Measurements from ENCODE around the gene MYO15B. TPM values are rescaled to one million over a fixed set of nuclear protein-coding genes. Genes with fewer than 3 reads are reported as not detected.
"Not testable (repeated sequence)": the region's sequence is repeated elsewhere in the genome, so short reads cannot be mapped to it uniquely, and the experiment has no call there.

The MYO15B gene
- total RNA-seq, 2 donors from 2014 or later, result 38.4 to 45.0 TPM

GRCh38 chr17:75590314-75590761 lies 2.7 kb downstream of the MYO15B start:
- Mint-ChIP-seq H3K9me3 (no peaks in the 10 kb centered on the region), H3K27ac (no peak overlapping the region), H3K36me3 (no peaks in the 10 kb centered on the region)
- no peak for ATAC-seq
- DNase-seq (ENCODE audit: low spot score in 2 of 2), result no peak

GRCh38 chr17:75590849-75591721 lies 3.5 kb downstream of the MYO15B start:
- H3K36me3 Mint-ChIP-seq, result no peaks in the 10 kb centered on the region
- H3K27ac Mint-ChIP-seq, result peak overlapping the region in 1 of 2 donors; percentile 6
- no peaks in the 10 kb centered on the region for H3K9me3 Mint-ChIP-seq
- DNase-seq (ENCODE audit: low spot score in 2 of 2), result no peak
- ATAC-seq, result no peak

GRCh38 chr17:75591722-75592302 lies 4.2 kb downstream of the MYO15B start:
- no peak overlapping the region for H3K27ac Mint-ChIP-seq
- ATAC-seq, result no peak
- H3K36me3 Mint-ChIP-seq, result no peaks in the 10 kb centered on the region
- no peak for DNase-seq (ENCODE audit: low spot score in 2 of 2)
- no peaks in the 10 kb centered on the region for H3K9me3 Mint-ChIP-seq

- no peaks in the 10 kb centered on the region for H3K9me3 Mint-ChIP-seq
- no peak for ATAC-seq
- H3K36me3 Mint-ChIP-seq, result no peaks in the 10 kb centered on the region
- no peak for DNase-seq (ENCODE audit: low spot score in 2 of 2)
- H3K27ac Mint-ChIP-seq, result no peak overlapping the region
Measured at GRCh38 chr17:75592348-75593020, 4.9 kb downstream of the MYO15B start.

- not testable (repeated sequence) for DNase-seq (ENCODE audit: low spot score in 2 of 2); H3K36me3 Mint-ChIP-seq; ATAC-seq; H3K27ac Mint-ChIP-seq; H3K9me3 Mint-ChIP-seq
Measured at GRCh38 chr17:75593430-75593829, 5.8 kb downstream of the MYO15B start.

GRCh38 chr17:75594499-75595283 lies 7.1 kb downstream of the MYO15B start:
- ATAC-seq (no peak), DNase-seq (ENCODE audit: low spot score in 2 of 2) (no peak)
- Mint-ChIP-seq H3K9me3 (no peaks in the 10 kb centered on the region), H3K27ac (no peak overlapping the region), H3K36me3 (no peaks in the 10 kb centered on the region)

- Mint-ChIP-seq H3K9me3 (no peaks in the 10 kb centered on the region), H3K27ac (no peak overlapping the region), H3K36me3 (no peaks in the 10 kb centered on the region)
- ATAC-seq (no peak), DNase-seq (ENCODE audit: low spot score in 2 of 2) (no peak)
Measured at GRCh38 chr17:75595284-75595919, 7.8 kb downstream of the MYO15B start.

GRCh38 chr17:75595920-75596313 lies 8.3 kb downstream of the MYO15B start:
- Mint-ChIP-seq H3K9me3 (no peaks in the 10 kb centered on the region), H3K36me3 (no peaks in the 10 kb centered on the region), H3K27ac (no peak overlapping the region)
- ATAC-seq (no peak), DNase-seq (ENCODE audit: low spot score in 2 of 2) (no peak)

GRCh38 chr17:75596320-75597087 lies 8.9 kb downstream of the MYO15B start:
- no peak overlapping the region for H3K27ac Mint-ChIP-seq
- no peaks in the 10 kb centered on the region for H3K36me3 Mint-ChIP-seq
- no peaks in the 10 kb centered on the region for H3K9me3 Mint-ChIP-seq
- DNase-seq (ENCODE audit: low spot score in 2 of 2) (no peak), ATAC-seq (no peak)

- peak; percentile 80 to 81 for ATAC-seq
- H3K36me3 Mint-ChIP-seq, result no peaks in the 10 kb centered on the region
Measured at GRCh38 chr17:75601057-75601987, 13.7 kb downstream of the MYO15B start.

GRCh38 chr17:75602644-75603043 lies 15.0 kb downstream of the MYO15B start:
- Mint-ChIP-seq H3K27ac (no peak overlapping the region), H3K36me3 (no peaks in the 10 kb centered on the region), H3K9me3 (no peaks in the 10 kb centered on the region)
- no peak for ATAC-seq
- no peak for DNase-seq (ENCODE audit: low spot score in 2 of 2)

More at GRCh38 chr17:75601057-75601987, 13.7 kb downstream of the MYO15B start:
- peak in 1 of 2 donors; percentile 78 for DNase-seq (ENCODE audit: low spot score in 2 of 2)
- H3K27ac Mint-ChIP-seq, result no peak overlapping the region
- H3K9me3 Mint-ChIP-seq, result no peaks in the 10 kb centered on the region

- no peaks in the 10 kb centered on the region for H3K36me3 Mint-ChIP-seq
- H3K27ac Mint-ChIP-seq, result peak overlapping the region in 1 of 2 donors; percentile 31
- no peak for DNase-seq (ENCODE audit: low spot score in 2 of 2)
- ATAC-seq, result no peak
- H3K9me3 Mint-ChIP-seq, result no peaks in the 10 kb centered on the region
Measured at GRCh38 chr17:75603123-75603522, 15.5 kb downstream of the MYO15B start.

- Mint-ChIP-seq H3K27ac (no peak overlapping the region), H3K36me3 (no peaks in the 10 kb centered on the region), H3K9me3 (no peaks in the 10 kb centered on the region)
- ATAC-seq, result no peak
- no peak for DNase-seq (ENCODE audit: low spot score in 2 of 2)
Measured at GRCh38 chr17:75604034-75604695, 16.6 kb downstream of the MYO15B start.

GRCh38 chr17:75605790-75606189 lies 18.2 kb downstream of the MYO15B start:
- no peaks in the 10 kb centered on the region for H3K9me3 Mint-ChIP-seq
- ATAC-seq, result no peak
- DNase-seq (ENCODE audit: low spot score in 2 of 2), result no peak
- H3K36me3 Mint-ChIP-seq, result no peaks in the 10 kb centered on the region
- H3K27ac Mint-ChIP-seq, result no peak overlapping the region

Data from activated naive CD4-positive, alpha-beta T cell treated with anti-CD3 and anti-CD28 coated beads, Interleukin-2, amount 50 U/mL, for 72 hours (primary cell).